ENCODE results near the gene CNKSR1. TPM values are rescaled to one million over a fixed set of nuclear protein-coding genes. Genes with fewer than 3 reads are reported as not detected.

CNKSR1 gene
- polyA plus RNA-seq, 1 experiment: 0.05 TPM

DNA sequence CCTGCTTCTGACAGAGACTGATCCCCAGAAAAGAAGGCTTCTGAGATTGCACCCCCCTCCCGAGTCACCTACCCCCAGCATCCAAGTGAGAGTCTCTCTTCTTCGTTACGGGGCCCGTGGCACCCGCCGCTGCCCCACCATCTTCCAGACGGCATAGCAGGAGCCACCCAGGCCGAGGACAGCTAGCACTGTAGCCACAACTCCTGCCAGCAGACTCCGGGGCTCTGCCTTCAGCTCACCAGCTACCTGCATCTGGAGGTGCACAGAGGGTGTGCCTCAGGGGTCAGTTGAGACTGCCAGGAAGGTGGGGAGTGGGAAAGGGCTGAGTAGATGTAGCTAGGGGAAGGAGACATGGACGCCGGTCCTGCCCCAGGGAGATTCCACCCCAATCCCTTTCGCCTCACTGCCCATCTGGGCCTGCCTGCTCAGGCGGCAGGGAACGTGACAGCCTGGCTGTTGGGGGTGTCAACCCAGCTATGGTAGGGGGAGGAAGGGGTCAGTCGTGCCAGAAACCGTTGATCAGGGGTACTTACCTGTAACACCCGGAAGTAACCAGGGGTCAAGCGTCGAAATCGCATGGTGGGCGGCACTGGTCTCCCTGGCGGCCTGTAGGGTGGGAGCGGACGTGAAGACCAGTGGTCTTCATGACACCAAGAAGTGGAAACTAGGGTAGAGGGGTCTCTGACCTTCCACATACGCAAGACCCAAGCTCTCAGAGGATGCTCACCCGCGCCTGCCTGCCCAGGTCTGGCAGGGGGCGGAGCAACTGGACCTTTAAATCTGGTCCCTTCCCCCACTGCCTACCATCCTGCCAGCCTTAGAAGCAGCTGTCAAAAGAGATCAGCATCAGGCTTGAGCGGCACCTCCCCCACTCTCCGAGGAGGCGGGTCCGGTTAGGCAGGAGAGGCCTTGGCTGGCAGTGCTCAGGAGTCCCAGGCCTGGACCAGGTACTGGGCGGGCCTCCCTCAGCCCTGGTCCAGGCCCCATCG, 5.9 kb upstream of the CNKSR1 start, which contains the start of gene ZNF593OS:
ZNF593OS (minus strand) TSS at position 749 of the 989 bp plus-strand sequence; CDS start at position 578, 171 bp downstream.
- peak within 1 kb of the TSS; percentile 87 for H3K4me3 ChIP-seq (ENCODE audit: low read depth, low read length)
- TF ChIP-seq, protein P1, sequence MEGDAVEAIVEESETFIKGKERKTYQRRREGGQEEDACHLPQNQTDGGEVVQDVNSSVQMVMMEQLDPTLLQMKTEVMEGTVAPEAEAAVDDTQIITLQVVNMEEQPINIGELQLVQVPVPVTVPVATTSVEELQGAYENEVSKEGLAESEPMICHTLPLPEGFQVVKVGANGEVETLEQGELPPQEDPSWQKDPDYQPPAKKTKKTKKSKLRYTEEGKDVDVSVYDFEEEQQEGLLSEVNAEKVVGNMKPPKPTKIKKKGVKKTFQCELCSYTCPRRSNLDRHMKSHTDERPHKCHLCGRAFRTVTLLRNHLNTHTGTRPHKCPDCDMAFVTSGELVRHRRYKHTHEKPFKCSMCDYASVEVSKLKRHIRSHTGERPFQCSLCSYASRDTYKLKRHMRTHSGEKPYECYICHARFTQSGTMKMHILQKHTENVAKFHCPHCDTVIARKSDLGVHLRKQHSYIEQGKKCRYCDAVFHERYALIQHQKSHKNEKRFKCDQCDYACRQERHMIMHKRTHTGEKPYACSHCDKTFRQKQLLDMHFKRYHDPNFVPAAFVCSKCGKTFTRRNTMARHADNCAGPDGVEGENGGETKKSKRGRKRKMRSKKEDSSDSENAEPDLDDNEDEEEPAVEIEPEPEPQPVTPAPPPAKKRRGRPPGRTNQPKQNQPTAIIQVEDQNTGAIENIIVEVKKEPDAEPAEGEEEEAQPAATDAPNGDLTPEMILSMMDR (IDR thresholded peaks at IDR 0.05; ENCODE audit: low read depth, low read length): no peak
- no peaks in the 10 kb centered on the region; the same call in 1 of the 2 replicates for H3K9me3 ChIP-seq (ENCODE audit: control insufficient read depth, insufficient read depth, low read length)
- no peak within 1 kb of the TSS for H3K27ac ChIP-seq (ENCODE audit: low read depth, low read length)
- CTCF ChIA-PET: interaction anchor here (0.7 to 3.1 kb wide), 2 partner anchors 52 to 246 kb away, joined by 4 to 17 read pairs; no protein-coding TSS in a partner anchor
- no peaks in the 10 kb centered on the region for H3K27me3 ChIP-seq (ENCODE audit: control insufficient read depth, insufficient read depth, low read length)
- DNase-seq (ENCODE audit: low read depth, low spot score): no peak
- POLR2A ChIA-PET: interaction anchor here (0.6 kb wide), 1 partner anchor 59 kb away, joined by 5 read pairs; no protein-coding TSS in a partner anchor

DNA sequence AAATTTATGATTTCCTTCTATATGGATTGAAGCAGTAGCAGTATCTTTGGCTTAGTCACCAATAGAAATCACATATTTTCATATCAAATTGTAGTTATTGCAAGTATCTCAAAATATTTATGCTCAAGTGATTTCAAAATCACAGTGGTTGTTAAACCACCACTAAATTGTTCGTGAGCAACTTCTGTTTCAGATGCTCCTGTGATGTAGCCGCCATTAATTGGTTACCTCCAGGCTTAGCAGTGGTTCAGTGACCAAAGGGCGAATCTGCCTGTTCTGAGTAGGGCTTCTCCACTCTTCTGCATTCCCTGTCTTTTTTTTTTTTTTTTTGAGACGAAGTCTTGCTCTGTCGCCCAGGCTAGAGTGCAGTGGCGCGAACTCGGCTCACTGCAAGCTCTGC, 1.9 kb upstream of the CNKSR1 start:
- H3K27me3 ChIP-seq (ENCODE audit: control insufficient read depth, insufficient read depth, low read length): peaks cover 4% of the 10 kb centered on the region
- no peak overlapping the region for H3K27ac ChIP-seq (ENCODE audit: low read depth, low read length)
- ChIA-PET CTCF (interaction anchor here (2.5 kb wide), 1 partner anchor 30 kb away, joined by 6 read pairs; no protein-coding TSS in a partner anchor), POLR2A (no interaction called here)
- H3K4me3 ChIP-seq (ENCODE audit: low read depth, low read length): no peak overlapping the region
- DNase-seq (ENCODE audit: low read depth, low spot score): no peak
- TF ChIP-seq, protein P1 (IDR thresholded peaks at IDR 0.05; ENCODE audit: low read depth, low read length): no peak
- no peaks in the 10 kb centered on the region for H3K9me3 ChIP-seq (ENCODE audit: control insufficient read depth, insufficient read depth, low read length)

DNA sequence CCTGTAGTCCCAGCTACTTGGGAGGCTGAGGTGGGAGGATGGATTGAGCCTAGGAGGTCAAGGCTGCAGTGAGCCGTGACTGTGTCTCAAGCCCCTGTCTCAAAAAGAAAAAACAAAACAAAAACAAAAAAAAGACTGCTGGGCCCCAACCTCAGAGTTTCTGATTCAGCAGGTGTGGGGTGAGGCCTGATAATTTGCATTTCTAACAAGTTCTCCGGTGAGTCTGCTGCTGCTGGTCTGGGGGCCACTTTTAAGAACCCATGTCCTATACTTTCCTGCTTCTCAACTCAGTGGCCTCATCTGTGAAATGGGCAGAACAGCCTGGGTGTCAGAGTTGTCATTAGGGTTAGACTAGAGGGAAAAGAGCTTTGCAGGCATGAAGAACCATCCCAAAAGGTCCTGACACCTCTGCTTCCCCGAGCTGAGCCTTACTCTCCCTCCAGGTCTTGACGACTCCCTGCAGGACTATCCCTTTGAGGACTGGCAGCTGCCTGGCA, 2.8 kb downstream of the CNKSR1 start:
- H3K4me3 ChIP-seq (ENCODE audit: low read depth, low read length): no peak overlapping the region
- ChIA-PET CTCF (interaction anchor here (1.0 to 2.2 kb wide), 2 partner anchors 10 to 55 kb away, joined by 5 to 10 read pairs; partner anchors contain the start of gene ZNF593), POLR2A (no interaction called here)
- DNase-seq (ENCODE audit: low read depth, low spot score): no peak
- H3K9me3 ChIP-seq (ENCODE audit: control insufficient read depth, insufficient read depth, low read length): no peaks in the 10 kb centered on the region
- H3K27ac ChIP-seq (ENCODE audit: low read depth, low read length): no peak overlapping the region
- H3K27me3 ChIP-seq (ENCODE audit: control insufficient read depth, insufficient read depth, low read length): peaks cover 8% of the 10 kb centered on the region
- TF ChIP-seq, protein P1 (IDR thresholded peaks at IDR 0.05; ENCODE audit: low read depth, low read length): no peak

DNA sequence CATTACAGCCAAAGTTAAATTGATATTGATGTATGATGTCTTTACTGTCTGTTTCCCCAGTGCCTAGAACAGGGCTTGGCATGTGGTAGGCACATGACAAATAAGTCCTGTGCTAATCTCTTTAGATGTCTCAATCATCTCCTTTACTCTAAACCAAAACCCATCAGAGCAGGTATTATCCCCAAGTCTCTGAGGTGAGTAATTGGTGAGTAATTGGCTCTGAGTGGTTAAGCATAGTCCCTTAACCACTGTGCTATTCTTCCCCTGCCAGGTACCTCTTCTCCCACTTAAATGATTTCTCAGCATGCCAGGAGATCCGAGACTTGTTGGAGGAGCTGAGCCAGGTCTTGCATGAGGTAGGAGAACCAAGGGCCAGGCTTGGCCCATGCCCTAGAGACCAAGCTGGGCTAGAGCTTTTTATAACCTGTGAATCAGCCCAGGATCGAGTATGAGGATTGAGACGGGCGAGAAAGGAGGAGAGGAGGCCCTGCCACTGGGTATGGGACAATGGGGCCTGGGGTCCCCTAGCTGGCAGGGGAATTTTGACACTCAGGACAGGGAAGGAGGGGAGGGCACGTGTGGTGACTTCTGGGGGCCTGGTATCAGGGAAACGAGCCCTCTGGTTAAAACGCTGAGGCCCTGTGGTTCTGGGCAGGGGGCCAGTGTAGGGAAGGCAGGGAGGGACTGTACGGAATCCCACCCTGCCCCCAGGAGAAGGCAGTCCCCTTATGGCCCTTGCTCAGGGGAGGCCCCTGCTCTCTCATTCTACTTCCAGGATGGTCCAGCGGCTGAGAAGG, 4.5 kb downstream of the CNKSR1 start:
- H3K9me3 ChIP-seq (ENCODE audit: control insufficient read depth, insufficient read depth, low read length): no peaks in the 10 kb centered on the region
- H3K4me3 ChIP-seq (ENCODE audit: low read depth, low read length): no peak overlapping the region
- ChIA-PET CTCF (interaction anchor here (1.2 kb wide), 2 partner anchors 9 to 12 kb away, joined by 3 to 8 read pairs; partner anchors contain the start of genes CATSPER4 and ZNF593), POLR2A (interaction anchor here (0.6 kb wide), 1 partner anchor 38 kb away, joined by 3 read pairs; no protein-coding TSS in a partner anchor)
- no peak for DNase-seq (ENCODE audit: low read depth, low spot score)
- no peak overlapping the region for H3K27ac ChIP-seq (ENCODE audit: low read depth, low read length)
- H3K27me3 ChIP-seq (ENCODE audit: control insufficient read depth, insufficient read depth, low read length): peaks cover 9% of the 10 kb centered on the region
- TF ChIP-seq, protein P1 (IDR thresholded peaks at IDR 0.05; ENCODE audit: low read depth, low read length): no peak

All from AG04450 (cell line).